ENCODE measurements around the gene SV2B. TPM values are rescaled to one million over a fixed set of nuclear protein-coding genes. Genes with fewer than 3 reads are reported as not detected.
A peak's percentile ranks its signal among the peaks of the same experiment; 100 is the strongest.

Gene SV2B
- total RNA-seq, 1 donor from 2014 or later = 0.87 TPM

GRCh38 chr15:91294344-91294743 is 194.3 kb downstream of the SV2B start:
- intact Hi-C loops (cut with DNase I) = no loop called here

GRCh38 chr15:91294795-91295194 is 194.7 kb downstream of the SV2B start:
- TF ChIP-seq CTCF (IDR thresholded peaks at IDR 0.05) = no peak
- DNase-seq = no peak
- Histone ChIP-seq H3K27me3 (no peaks in the 10 kb centered on the region), H3K9me3 (no peaks in the 10 kb centered on the region), H3K4me1 (no peaks in the 10 kb centered on the region), H3K4me3 (no peak overlapping the region), H3K36me3 (no peaks in the 10 kb centered on the region), H3K27ac (no peak overlapping the region)
- ATAC-seq = no peak
- intact Hi-C loops (cut with DNase I) = no loop called here

More at GRCh38 chr15:91294344-91294743, 194.3 kb downstream of the SV2B start:
- TF ChIP-seq CTCF (IDR thresholded peaks at IDR 0.05) = no peak
- ATAC-seq = no peak
- Histone ChIP-seq H3K4me1 (no peaks in the 10 kb centered on the region), H3K27me3 (no peaks in the 10 kb centered on the region), H3K9me3 (no peaks in the 10 kb centered on the region), H3K4me3 (no peak overlapping the region), H3K36me3 (no peaks in the 10 kb centered on the region), H3K27ac (no peak overlapping the region)
- no peak for DNase-seq

- no peaks in the 10 kb centered on the region for H3K9me3 ChIP-seq
- ATAC-seq (no peak), DNase-seq (no peak)
- H3K27ac ChIP-seq = no peak overlapping the region
- no peak overlapping the region for H3K4me3 ChIP-seq
- H3K27me3 ChIP-seq = peaks cover 7% of the 10 kb centered on the region
- H3K36me3 ChIP-seq = no peaks in the 10 kb centered on the region
- intact Hi-C loops (cut with DNase I) = no loop called here
- peaks cover 2% of the 10 kb centered on the region for H3K4me1 ChIP-seq
- TF ChIP-seq CTCF (IDR thresholded peaks at IDR 0.05) = no peak
Measured at GRCh38 chr15:91298101-91298500, 198.0 kb downstream of the SV2B start.

- DNase-seq (no peak), ATAC-seq (peak; percentile 94)
- H3K27me3 ChIP-seq = peaks cover 20% of the 10 kb centered on the region
- H3K4me1 ChIP-seq = peaks cover 6% of the 10 kb centered on the region
- H3K9me3 ChIP-seq = no peaks in the 10 kb centered on the region
- H3K4me3 ChIP-seq = no peak overlapping the region
- no peak overlapping the region for H3K27ac ChIP-seq
- no peaks in the 10 kb centered on the region for H3K36me3 ChIP-seq
- TF ChIP-seq CTCF (IDR thresholded peaks at IDR 0.05) = peak; percentile 80
- intact Hi-C loops (cut with DNase I) = loop anchor here (10.0 kb wide), 1 partner anchor 782 kb away; no protein-coding TSS in a partner anchor
Measured at GRCh38 chr15:91302588-91303439, 202.8 kb downstream of the SV2B start.

GRCh38 chr15:91304210-91304609 is 204.2 kb downstream of the SV2B start:
- intact Hi-C loops (cut with DNase I) = loop anchor here (10.0 kb wide), 1 partner anchor 781 kb away; no protein-coding TSS in a partner anchor

More at GRCh38 chr15:91304210-91304609, 204.2 kb downstream of the SV2B start:
- Histone ChIP-seq H3K4me1 (peaks cover 6% of the 10 kb centered on the region), H3K27ac (no peak overlapping the region), H3K27me3 (peaks cover 20% of the 10 kb centered on the region), H3K36me3 (no peaks in the 10 kb centered on the region), H3K9me3 (no peaks in the 10 kb centered on the region), H3K4me3 (no peak overlapping the region)
- no peak for TF ChIP-seq CTCF (IDR thresholded peaks at IDR 0.05)
- no peak for ATAC-seq
- no peak for DNase-seq

Data from upper lobe of right lung (tissue), 1 donor.